ENCODE data around the gene EID2B. TPM values are rescaled to one million over a fixed set of nuclear protein-coding genes. Genes with fewer than 3 reads are reported as not detected.

Gene EID2B
- total RNA-seq, 1 experiment from 2014 or later: 2.2 TPM

GRCh38 chr19:39540333-39540673 lies 7.7 kb upstream of the EID2B start:
- Histone ChIP-seq H3K14ac (ENCODE audit: insufficient read depth, low read length) (no peak overlapping the region), H3K23me2 (ENCODE audit: insufficient read length, low read depth, low read length, poor library complexity, severe bottlenecking) (no peaks in the 10 kb centered on the region), H4K91ac (ENCODE audit: insufficient read length, low read depth, low read length) (no peak overlapping the region), H2BK120ac (ENCODE audit: low read depth, low read length, poor library complexity, severe bottlenecking) (no peak overlapping the region), H3K56ac (ENCODE audit: insufficient read length, low read depth, low read length) (no peak overlapping the region), H2BK5ac (ENCODE audit: insufficient read length, low read length) (no peak overlapping the region), H3K9ac (ENCODE audit: extremely low read depth, insufficient read length, low read length) (no peak overlapping the region), H4K8ac (replicated peaks; ENCODE audit: insufficient read length, low read depth, low read length) (no peak overlapping the region), H3K27ac (ENCODE audit: insufficient read length, low read depth, low read length) (no peak overlapping the region), H4K5ac (ENCODE audit: insufficient read length, low read depth, low read length) (no peak overlapping the region), H3K27me3 (ENCODE audit: insufficient read depth, low read length) (no peaks in the 10 kb centered on the region), H3K4me2 (ENCODE audit: insufficient read depth, insufficient read length, low read length) (peak overlapping the region; percentile 69), H3K18ac (ENCODE audit: insufficient read length, low read depth, low read length) (no peak overlapping the region), H2BK20ac (ENCODE audit: low read depth, low read length, poor library complexity, severe bottlenecking) (no peak overlapping the region), H2BK12ac (ENCODE audit: insufficient read length, low read depth, low read length) (no peak overlapping the region), H2AK5ac (ENCODE audit: insufficient read length, low read length) (no peak overlapping the region), H3K79me2 (ENCODE audit: insufficient read depth, low read length) (peaks cover 1% of the 10 kb centered on the region; the same call in 1 of the 2 replicates), H3T11ph (ENCODE audit: low read length) (no peak overlapping the region), H2AFZ (ENCODE audit: low read length) (no peak overlapping the region), H3K4me1 (ENCODE audit: insufficient read depth, low read length) (peaks cover 3% of the 10 kb centered on the region; the same call in 1 of the 2 replicates), H3K79me1 (ENCODE audit: insufficient read depth, low read depth, low read length, poor library complexity, severe bottlenecking) (no peaks in the 10 kb centered on the region), H4K20me1 (ENCODE audit: control insufficient read depth, insufficient read depth, insufficient read length) (no peaks in the 10 kb centered on the region), H3K9me3 (ENCODE audit: control insufficient read depth, low read depth, low read length) (no peaks in the 10 kb centered on the region), H3K4ac (ENCODE audit: low read depth, low read length) (no peak overlapping the region), H2BK15ac (ENCODE audit: low read depth, low read length) (no peak overlapping the region), H3K23ac (ENCODE audit: insufficient read length, low read depth, low read length) (no peak overlapping the region)
- peaks cover 25 to 32% of the 10 kb centered on the region in 2 experiments for H3K4me1 Mint-ChIP-seq
- DNase-seq: no peak
- peak; percentile 9; the same call in 1 of the 3 replicates for TF ChIP-seq CTCF (conservative IDR thresholded peaks at IDR 0.05)
- H3K36me3 Mint-ChIP-seq (ENCODE audit: insufficient read depth in 1 of 3, low read depth in 3 of 3): peaks cover 0 to 6% (median 0%) of the 10 kb centered on the region in 3 experiments; a peak in 4 of 7 replicates
- no peaks in the 10 kb centered on the region; the same call in 1 of the 2 replicates for H3K27me3 Mint-ChIP-seq (ENCODE audit: low read depth)
- peak overlapping the region in 1 of 3 experiments; percentile 98; a peak in 1 of 7 replicates for H3K27ac Mint-ChIP-seq
- H3K4me3 Mint-ChIP-seq: peak overlapping the region; percentile 93 to 96
- no peaks in the 10 kb centered on the region; a peak in 1 of 5 replicates for H3K9me3 Mint-ChIP-seq
- WGBS (ENCODE audit: extremely low coverage, insufficient read length, low lambda C conversion rate): no CpG with 5 or more reads among the region's 10 CpGs
